Tibial nerve (tissue), 4 donors: ENCODE data around the gene ZIM2. TPM values are rescaled to one million over a fixed set of nuclear protein-coding genes. Genes with fewer than 3 reads are reported as not detected.

Source experiments
- DNase-seq, 2 donors: peaks; one replicate each; pipeline ENCODE4 v3.0.0-alpha.2; 2019; ENCODE audit warnings: low spot score in 2 of 2
- H3K27ac ChIP-seq, 4 donors: fragments of 200-600 bp; sonication (generic) in 3 of 4; one replicate each; pipeline ENCODE4 v1.5.1; 2017 to 2019; ENCODE audit warnings: mild to moderate bottlenecking in 1 of 4
- H3K27me3 ChIP-seq, 2 donors: fragments of 200-600 bp; sonication (generic) in 1 of 2; one replicate each; pipeline versions ENCODE4 v1.5.1 to v1.6.0; 2017 to 2019
- H3K36me3 ChIP-seq, 3 donors: fragments of 200-600 bp; sonication (generic); one replicate each; pipeline ENCODE4 v1.5.1; 2018 to 2019
- H3K4me1 ChIP-seq, 4 donors: fragments of 200-600 bp; sonication (generic) in 3 of 4; one replicate each; pipeline ENCODE4 v1.5.1; 2017 to 2019
- H3K4me3 ChIP-seq, 4 donors: fragments of 200-600 bp; sonication (generic) in 3 of 4; one replicate each; pipeline ENCODE4 v1.5.1; 2017 to 2019; ENCODE audit warnings: mild to moderate bottlenecking in 1 of 4, moderate library complexity in 1 of 4
- H3K9me3 ChIP-seq, 4 donors: fragments of 200-600 bp; sonication (generic) in 3 of 4; one replicate each; pipeline ENCODE4 v1.5.1; 2017 to 2019
- CTCF ChIP-seq, 5 experiments: fragments of 200-600 bp in 3 of 5; fragments of 450-650 bp in 2 of 5; sonication (generic) in 3 of 5; IDR thresholded peaks; one replicate each; pipeline ENCODE4 v1.5.1; 2016 to 2019; ENCODE audit warnings: antibody characterized with exemption in 5 of 5, mild to moderate bottlenecking in 3 of 5, moderate library complexity in 2 of 5
- EP300 ChIP-seq, 2 donors: sonication (generic); formaldehyde crosslinking; IDR thresholded peaks; one replicate each; pipeline ENCODE4 v1.6.1; 2017; ENCODE audit warnings: antibody characterized with exemption in 2 of 2, mild to moderate bottlenecking in 1 of 2
- POLR2A ChIP-seq, 2 donors: fragments of 450-650 bp; IDR thresholded peaks; one replicate each; pipeline ENCODE4 v1.6.1; 2017; ENCODE audit warnings: antibody characterized with exemption in 2 of 2, mild to moderate bottlenecking in 2 of 2, moderate library complexity in 2 of 2
- WGBS, 2 donors: methylation state at CpG; one replicate each; pipeline ENCODE4 v1.1.5; 2018; 5-methylcytosine and 5-hydroxymethylcytosine counted together
- small RNA-seq: library from RNA; depleted of rRNA; stranded (forward); fragments of <200 nt; gene quantifications from one replicate; pipeline ENCODE3, GENCODE V24; 2016
- total RNA-seq, 4 donors: library from RNA; depleted of rRNA; stranded (reverse); fragments of >200 nt; gene quantifications; one replicate each; pipeline ENCODE4 v1.1.0, GENCODE V29; 2016

The ZIM2 gene
- total RNA-seq, 4 donors from 2014 or later = not detected

- TF ChIP-seq EP300 (IDR thresholded peaks at IDR 0.05) (no peak), CTCF (IDR thresholded peaks at IDR 0.05) (no peak), POLR2A (IDR thresholded peaks at IDR 0.05) (no peak)
- no peak for DNase-seq
- no peaks in the 10 kb centered on the region for H3K27me3 ChIP-seq
- peaks cover 0 to 38% (median 1%) of the 10 kb centered on the region in 4 donors for H3K9me3 ChIP-seq
- WGBS, 2 donors = 27 to 29% methylated on average over 3 of the region's 3 CpGs
- H3K4me1 ChIP-seq = no peaks in the 10 kb centered on the region
- H3K27ac ChIP-seq = no peak overlapping the region
- no peaks in the 10 kb centered on the region for H3K36me3 ChIP-seq
- H3K4me3 ChIP-seq = no peak overlapping the region
Measured at GRCh38 chr19:56740501-56740900, 100.0 kb downstream of the ZIM2 start.

- H3K27me3 ChIP-seq = no peaks in the 10 kb centered on the region
- TF ChIP-seq POLR2A (IDR thresholded peaks at IDR 0.05) (no peak), CTCF (IDR thresholded peaks at IDR 0.05) (no peak), EP300 (IDR thresholded peaks at IDR 0.05) (no peak)
- no peak overlapping the region for H3K27ac ChIP-seq
- no peaks in the 10 kb centered on the region for H3K36me3 ChIP-seq
- WGBS, 2 donors = 88 to 93% methylated on average over 6 of the region's 6 CpGs
- no peaks in the 10 kb centered on the region for H3K4me1 ChIP-seq
- H3K9me3 ChIP-seq = peaks cover 0 to 52% (median 1%) of the 10 kb centered on the region in 4 donors
- no peak overlapping the region for H3K4me3 ChIP-seq
- no peak for DNase-seq
Measured at GRCh38 chr19:56736571-56736970, 104.0 kb downstream of the ZIM2 start.

- 12 to 15% methylated on average over 2 of the region's 2 CpGs for WGBS, 2 donors
- no peaks in the 10 kb centered on the region for H3K4me1 ChIP-seq
- DNase-seq = no peak
- H3K36me3 ChIP-seq = no peaks in the 10 kb centered on the region
- TF ChIP-seq CTCF (IDR thresholded peaks at IDR 0.05) (no peak), EP300 (IDR thresholded peaks at IDR 0.05) (no peak), POLR2A (IDR thresholded peaks at IDR 0.05) (no peak)
- peaks cover 0 to 47% (median 1%) of the 10 kb centered on the region in 4 donors for H3K9me3 ChIP-seq
- no peak overlapping the region for H3K27ac ChIP-seq
- H3K4me3 ChIP-seq = no peak overlapping the region
- H3K27me3 ChIP-seq = no peaks in the 10 kb centered on the region
Measured at GRCh38 chr19:56732976-56733375, 107.5 kb downstream of the ZIM2 start.

- TF ChIP-seq EP300 (IDR thresholded peaks at IDR 0.05) (no peak), CTCF (IDR thresholded peaks at IDR 0.05) (no peak), POLR2A (IDR thresholded peaks at IDR 0.05) (no peak)
- no peak overlapping the region for H3K4me3 ChIP-seq
- H3K9me3 ChIP-seq = peaks cover 0 to 29% (median 0%) of the 10 kb centered on the region in 4 donors
- H3K36me3 ChIP-seq = no peaks in the 10 kb centered on the region
- WGBS, 2 donors = 69 to 73% methylated on average over 4 of the region's 4 CpGs
- H3K27me3 ChIP-seq = no peaks in the 10 kb centered on the region
- H3K4me1 ChIP-seq = no peaks in the 10 kb centered on the region
- DNase-seq = no peak
- H3K27ac ChIP-seq = no peak overlapping the region
Measured at GRCh38 chr19:56727677-56728076, 112.8 kb downstream of the ZIM2 start.

- WGBS, 2 donors = 16 to 20% methylated on average over 9 of the region's 9 CpGs
- no peaks in the 10 kb centered on the region for H3K27me3 ChIP-seq
- no peaks in the 10 kb centered on the region for H3K4me1 ChIP-seq
- TF ChIP-seq POLR2A (IDR thresholded peaks at IDR 0.05) (no peak), EP300 (IDR thresholded peaks at IDR 0.05) (no peak), CTCF (IDR thresholded peaks at IDR 0.05) (peak in 2 of 5 experiments; percentile 27 to 30)
- no peak overlapping the region for H3K4me3 ChIP-seq
- DNase-seq = no peak
- H3K9me3 ChIP-seq = peaks cover 0 to 27% (median 0%) of the 10 kb centered on the region in 4 donors
- H3K27ac ChIP-seq = no peak overlapping the region
- H3K36me3 ChIP-seq = no peaks in the 10 kb centered on the region
Measured at GRCh38 chr19:56725829-56726424, 114.6 kb downstream of the ZIM2 start.

Small RNAs within 50 kb of the gene (small RNA-seq; reads per million reads assigned to genes)
- gene AC006115.2 = not detected

Other genes starting within 250 kb of the ZIM2 start
- 10 to 100 TPM in 3 of 4 donors, 1 to 10 TPM in 1; 9.0 to 13.2 (median 12.8) TPM for gene ZNF71, start 245.4 kb downstream of the ZIM2 start, total RNA-seq
- gene SMIM17, start 197.6 kb downstream of the ZIM2 start, total RNA-seq = under 1 TPM in 3 of 4 donors, not detected in 1; 0.60 to 0.84 (median 0.78) TPM
- 10 to 100 TPM in 3 of 4 donors, 1 to 10 TPM in 1; 9.6 to 14.7 (median 11.7) TPM for gene ZNF835, start 169.0 kb downstream of the ZIM2 start, total RNA-seq
- gene PEG3, start within 50 bp of the ZIM2 start, total RNA-seq = 10 to 100 TPM in 1 of 4 donors, 1 to 10 TPM in 3; 9.0 to 14.7 (median 9.8) TPM